C1 segment of cervical spinal cord (tissue), 14 donors: ENCODE data around the gene KRT33B.

Experiments
- DNase-seq, 14 donors: peaks; one replicate each; lab custom pipeline; 2025; lab: John Stamatoyannopoulos, UW

KRT33B gene

GRCh38 chr17:41369713-41370112, at the start of gene KRT33B:
KRT33B (minus strand) TSS chr17:41369813; CDS start chr17:41369750, 63 bp downstream.
- DNase-seq = no peak

- DNase-seq = no peak
Measured at GRCh38 chr17:41418116-41418860, 48.7 kb upstream of the KRT33B start.

- no peak for DNase-seq
Measured at GRCh38 chr17:41417576-41418015, 48.0 kb upstream of the KRT33B start.

- no peak for DNase-seq
Measured at GRCh38 chr17:41417127-41417526, 47.5 kb upstream of the KRT33B start.

- no peak for DNase-seq
Measured at GRCh38 chr17:41416479-41416878, 46.9 kb upstream of the KRT33B start.

- DNase-seq = no peak
Measured at GRCh38 chr17:41415833-41416335, 46.3 kb upstream of the KRT33B start.

- no peak for DNase-seq
Measured at GRCh38 chr17:41415411-41415810, 45.8 kb upstream of the KRT33B start.

GRCh38 chr17:41413982-41414381, 44.4 kb upstream of the KRT33B start:
- DNase-seq = no peak

GRCh38 chr17:41413353-41413957, 43.8 kb upstream of the KRT33B start:
- DNase-seq = no peak

GRCh38 chr17:41411072-41411840, 41.6 kb upstream of the KRT33B start:
- no peak for DNase-seq

- no peak for DNase-seq
Measured at GRCh38 chr17:41407226-41407625, 37.6 kb upstream of the KRT33B start.

- no peak for DNase-seq
Measured at GRCh38 chr17:41406205-41406604, 36.6 kb upstream of the KRT33B start.

- no peak for DNase-seq
Measured at GRCh38 chr17:41404024-41404671, 34.5 kb upstream of the KRT33B start.

GRCh38 chr17:41403404-41404023, 33.9 kb upstream of the KRT33B start:
- DNase-seq = no peak

GRCh38 chr17:41402161-41402560, 32.5 kb upstream of the KRT33B start:
- DNase-seq = no peak

GRCh38 chr17:41396996-41397660, 27.5 kb upstream of the KRT33B start, which contains the start of gene KRT31:
KRT31 (minus strand) TSS chr17:41397608; CDS start chr17:41397539, 69 bp downstream.
- peak in 1 of 14 donors; percentile 81 for DNase-seq

- peak in 1 of 14 donors; percentile 59 for DNase-seq
Measured at GRCh38 chr17:41396340-41396739, 26.7 kb upstream of the KRT33B start.

GRCh38 chr17:41395611-41396010, 26.0 kb upstream of the KRT33B start:
- DNase-seq = no peak

GRCh38 chr17:41395044-41395443, 25.4 kb upstream of the KRT33B start:
- DNase-seq = peak in 1 of 14 donors; percentile 24

GRCh38 chr17:41394254-41394996, 24.8 kb upstream of the KRT33B start:
- DNase-seq = peak in 1 of 14 donors; percentile 29
